Limb (tissue), 2 donors: ENCODE results near the gene BCL7C.
A peak's percentile ranks its signal among the peaks of the same experiment; 100 is the strongest.
"Not testable (repeated sequence)": the region's sequence is repeated elsewhere in the genome, so short reads cannot be mapped to it uniquely, and the experiment has no call there.

Experiments used
- DNase-seq, 2 donors: peaks; one replicate each; pipeline ENCODE4 v3.0.0-alpha.2; 2016; ENCODE audit errors: extremely low spot score in 2 of 2

Gene BCL7C

DNA sequence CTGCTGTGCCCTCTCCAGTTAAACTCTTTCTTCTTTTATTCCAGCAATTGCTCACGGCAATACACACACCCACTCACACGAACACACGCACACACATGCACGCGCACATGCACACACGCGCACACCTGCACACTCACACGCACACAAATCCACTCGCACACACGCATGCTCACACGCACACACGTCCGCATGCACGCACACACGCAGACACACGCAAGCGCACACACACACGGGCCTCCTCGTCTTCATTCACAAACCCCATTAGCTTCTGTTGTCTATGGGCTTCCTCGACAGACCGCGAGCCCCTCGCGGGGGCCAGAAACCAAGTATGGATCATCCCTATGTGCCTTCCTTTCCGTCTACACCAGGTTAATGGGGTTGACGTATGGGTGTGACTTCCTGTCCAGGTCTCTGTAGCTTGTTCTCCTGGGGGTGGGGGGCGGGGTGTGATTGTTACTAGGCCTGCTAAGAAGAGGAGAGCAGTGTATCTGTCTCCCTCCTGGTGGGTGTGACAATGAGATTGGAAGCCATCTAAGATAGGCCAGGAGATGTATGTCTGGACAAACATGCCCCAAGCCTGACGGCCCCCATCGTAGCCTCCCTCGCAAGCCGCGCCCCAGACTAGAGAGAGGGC, 1.9 kb upstream of the BCL7C start:
- DNase-seq: peak; percentile 26 to 62

GRCh38 chr16:30894540-30895368, 877 bp upstream of the BCL7C start:
- no peak for DNase-seq

- no peak for DNase-seq
Measured at GRCh38 chr16:30893417-30893743, 497 bp downstream of the BCL7C start.

- no peak for DNase-seq
Measured at GRCh38 chr16:30892670-30893416, 1.0 kb downstream of the BCL7C start.

DNA sequence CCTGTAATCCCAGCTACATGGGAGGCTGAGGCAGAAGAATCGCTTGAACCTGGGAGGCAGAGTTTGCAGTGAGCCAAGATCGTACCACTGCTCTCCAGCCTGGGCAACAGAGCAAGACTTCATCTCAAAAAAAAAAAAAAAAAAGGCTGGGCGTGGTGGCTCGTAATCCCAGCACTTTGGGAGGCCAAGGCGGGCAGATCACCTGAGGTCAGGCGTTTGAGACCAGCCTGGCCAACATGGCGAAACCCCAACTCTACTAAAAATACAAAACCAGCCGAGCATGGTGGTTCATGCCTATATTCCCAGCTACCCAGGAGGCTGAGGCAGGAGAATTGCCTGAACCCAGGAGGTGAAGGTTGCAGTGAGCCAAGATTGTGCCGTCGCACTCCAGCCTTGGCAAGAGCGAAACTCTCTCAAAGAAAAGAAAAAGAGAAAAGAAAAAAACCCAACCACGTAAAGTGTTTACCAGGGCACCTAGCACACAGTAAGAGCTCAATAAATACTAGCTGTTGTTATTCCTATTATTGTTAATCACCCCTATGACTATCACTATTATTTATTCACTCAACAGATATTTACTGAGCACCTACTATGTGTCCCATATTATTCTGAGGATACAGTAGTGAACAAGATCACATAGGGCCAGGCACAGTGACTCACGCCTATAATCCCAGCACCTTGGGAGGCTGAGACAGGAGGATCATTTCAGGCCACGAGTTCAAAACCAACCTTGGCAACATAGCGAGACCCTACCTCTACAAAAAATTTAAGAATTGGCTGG, 2.6 kb downstream of the BCL7C start:
- not testable (repeated sequence) for DNase-seq

DNA sequence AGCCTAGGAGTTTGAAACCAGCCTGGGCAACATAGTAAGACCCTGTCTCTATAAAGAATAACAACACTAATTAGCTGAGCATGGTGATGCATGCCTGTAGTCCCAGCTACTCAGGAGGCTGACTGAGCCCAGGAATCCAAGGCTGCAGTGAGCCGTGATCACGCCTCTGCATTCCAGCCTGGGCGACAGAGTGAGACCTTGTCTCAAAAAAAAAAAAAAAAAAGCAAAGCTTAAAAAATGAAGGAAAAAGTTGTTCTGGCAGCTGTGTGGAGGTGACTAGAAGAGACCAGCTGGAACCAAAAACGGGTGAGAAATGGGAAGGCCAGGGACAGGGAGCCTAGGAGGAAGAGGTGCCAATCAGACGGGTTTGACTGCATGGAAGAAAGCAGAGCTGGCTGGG, 4.2 kb downstream of the BCL7C start:
- no peak for DNase-seq

DNA sequence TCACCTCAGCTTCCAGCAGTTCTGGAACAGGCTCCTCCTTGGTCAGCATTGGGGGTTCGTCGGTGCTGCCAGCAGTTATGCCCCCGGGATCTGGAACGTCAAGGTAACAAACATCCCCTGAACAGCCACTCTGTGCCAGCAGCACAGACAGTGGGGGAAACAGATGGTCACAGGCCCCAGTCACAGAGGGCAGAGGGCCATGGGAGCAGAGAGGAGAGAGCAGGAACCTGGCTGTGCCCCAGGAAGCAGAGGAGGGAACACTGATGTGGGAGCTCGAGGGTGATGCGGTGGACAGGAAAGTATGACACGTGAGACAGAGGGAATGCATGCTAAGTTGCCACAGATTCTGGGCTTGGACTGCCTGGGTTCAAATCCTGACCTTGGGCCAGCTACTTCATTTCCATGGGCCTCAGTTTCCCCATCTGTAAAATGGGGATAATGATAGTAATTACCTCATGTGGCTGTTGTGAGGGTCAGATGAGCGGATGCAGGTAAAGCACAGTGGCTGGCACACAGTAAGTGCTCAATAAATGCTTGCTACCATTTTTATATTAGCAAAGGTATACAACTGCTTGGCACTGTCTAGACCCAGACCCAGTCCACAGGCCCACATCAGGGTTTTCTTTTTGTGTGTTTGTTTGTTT, 4.9 kb downstream of the BCL7C start:
- DNase-seq: no peak

GRCh38 chr16:30887927-30888326, 6.0 kb downstream of the BCL7C start:
- DNase-seq: no peak

- DNase-seq: no peak
Measured at GRCh38 chr16:30886145-30886544, 7.7 kb downstream of the BCL7C start.

GRCh38 chr16:30885196-30885595, 8.7 kb downstream of the BCL7C start:
- no peak for DNase-seq

DNA sequence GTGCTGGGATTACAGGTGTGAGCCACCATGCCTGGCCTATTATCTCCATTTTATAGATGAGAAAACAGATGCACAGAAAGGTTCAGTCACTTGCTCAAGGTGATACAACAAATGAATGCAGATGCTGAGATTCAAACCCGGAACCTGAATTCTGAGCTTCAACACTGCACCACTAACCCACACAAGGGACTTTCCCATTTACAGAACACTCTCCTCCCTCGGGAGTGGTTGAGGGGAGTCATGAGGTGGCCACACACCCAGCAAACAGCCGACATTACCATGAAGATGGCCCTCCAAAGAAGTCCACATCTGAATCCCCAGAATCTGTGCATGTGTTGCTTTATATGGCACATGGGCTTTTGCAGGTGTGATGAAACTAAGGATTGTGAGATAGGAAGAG, 9.1 kb downstream of the BCL7C start:
- DNase-seq: no peak

GRCh38 chr16:30882429-30883310, 11.2 kb downstream of the BCL7C start:
- DNase-seq: no peak

DNA sequence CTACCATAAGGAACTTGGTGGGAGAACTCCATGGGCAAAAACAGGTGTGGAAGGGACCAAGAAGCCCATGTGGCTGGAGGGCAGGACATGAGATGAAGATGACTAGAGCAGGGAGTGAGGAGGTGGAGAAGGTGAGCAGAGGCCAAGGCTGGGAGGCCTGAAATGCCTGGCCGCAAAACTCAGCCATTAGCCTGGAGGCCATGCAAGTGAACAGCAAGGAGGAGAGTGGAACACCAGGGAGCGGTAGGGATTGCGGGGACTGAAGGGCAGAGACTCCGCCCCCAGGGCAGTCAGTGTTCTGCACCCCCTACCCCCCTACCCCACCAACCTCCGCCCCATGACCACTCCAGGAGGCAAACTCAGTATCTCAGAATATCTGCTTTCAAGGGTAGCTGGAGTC, 17.0 kb downstream of the BCL7C start:
- DNase-seq: no peak

- peak; percentile 20 to 62 for DNase-seq
Measured at GRCh38 chr16:30875871-30876801, 17.7 kb downstream of the BCL7C start.

DNA sequence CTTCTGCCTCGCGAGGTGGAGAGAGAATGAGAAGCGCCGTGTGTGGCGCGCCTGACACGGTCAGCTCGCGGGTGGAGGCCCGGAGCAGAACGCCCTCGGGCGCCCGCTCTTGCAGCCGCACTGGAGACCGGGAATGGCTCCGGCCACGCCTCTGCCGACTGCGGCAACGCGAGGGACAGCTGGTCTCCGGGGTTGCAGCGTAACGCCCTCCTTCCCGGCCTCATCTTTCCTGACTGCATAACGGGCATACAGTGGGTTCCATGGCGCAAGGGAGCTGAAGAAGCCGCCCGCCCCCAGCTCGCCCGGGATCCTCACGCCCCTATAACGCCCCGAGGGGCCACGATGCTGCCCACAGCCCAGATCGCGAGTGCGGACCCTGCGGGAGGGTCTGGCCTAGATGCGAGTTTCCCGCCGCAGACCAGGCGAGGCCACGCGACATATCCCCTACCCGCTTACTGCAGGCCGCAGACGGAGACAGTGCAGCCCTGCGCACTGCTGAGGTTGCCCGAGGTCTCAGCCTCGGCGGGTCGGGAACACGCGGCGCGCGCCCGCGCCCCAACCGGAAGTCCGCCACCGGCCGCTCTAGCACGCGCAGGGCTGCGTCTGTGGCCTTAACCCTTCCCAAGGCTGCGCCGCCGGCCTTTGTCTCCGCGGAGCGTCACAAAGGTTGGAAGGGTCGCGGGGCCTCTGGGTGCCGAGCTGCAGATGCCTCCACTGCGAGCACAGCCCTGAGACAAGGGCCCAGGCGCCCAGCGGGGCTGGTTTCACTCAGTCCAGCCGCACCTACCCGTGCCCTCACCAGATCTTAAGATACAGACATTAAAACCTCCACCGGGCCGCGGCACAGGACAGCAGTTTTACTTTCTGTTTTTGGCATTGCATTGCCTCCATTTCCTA, 18.8 kb downstream of the BCL7C start:
- peak; percentile 90 to 96 for DNase-seq

DNA sequence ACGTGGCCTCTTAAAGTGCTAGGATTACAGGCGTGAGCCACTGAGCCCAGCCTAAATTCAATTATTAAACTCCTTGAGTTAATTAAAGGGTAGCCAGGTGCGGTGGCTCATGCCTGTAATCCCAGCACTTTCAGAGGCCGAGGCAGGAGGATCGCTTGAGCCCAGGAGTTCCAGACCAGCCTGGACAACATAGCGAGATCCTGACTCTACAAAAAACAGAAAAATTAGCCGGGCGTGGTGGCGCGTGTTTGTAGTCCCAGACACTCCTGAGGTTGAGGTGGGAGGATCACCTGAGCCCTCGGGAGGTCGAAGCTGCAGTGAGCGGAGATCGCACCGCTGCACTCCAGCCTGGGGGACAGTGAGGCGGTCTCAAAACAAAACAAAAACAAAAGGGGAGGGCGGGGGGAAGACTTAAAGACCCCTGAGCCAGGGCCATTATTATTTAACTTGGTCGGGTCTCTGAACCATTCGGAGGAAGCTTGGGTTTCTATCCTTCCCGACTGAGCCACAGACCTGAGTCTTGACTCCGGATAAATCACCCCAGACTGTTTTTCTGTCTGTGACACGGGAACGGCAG, 19.5 kb downstream of the BCL7C start:
- DNase-seq: no peak

DNA sequence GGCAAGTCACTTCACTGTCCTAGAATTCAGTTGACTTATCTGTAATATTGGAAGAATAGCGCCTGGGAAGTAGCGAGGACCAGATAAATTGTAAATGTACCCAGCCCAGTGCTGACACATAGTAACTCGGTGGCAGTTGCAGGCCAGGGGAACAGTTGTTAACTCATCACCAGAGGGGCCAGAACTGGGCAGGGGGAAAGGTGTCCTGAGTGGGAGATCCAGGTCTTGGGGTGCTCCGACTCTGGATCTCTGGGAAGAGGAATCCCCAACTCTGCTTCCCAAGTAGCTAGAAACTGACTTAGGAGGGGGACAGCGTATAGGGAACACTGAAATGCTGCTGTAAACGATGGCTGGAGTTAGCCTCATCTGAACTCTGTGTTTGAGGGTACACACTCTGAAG, 23.0 kb downstream of the BCL7C start:
- DNase-seq: no peak

DNA sequence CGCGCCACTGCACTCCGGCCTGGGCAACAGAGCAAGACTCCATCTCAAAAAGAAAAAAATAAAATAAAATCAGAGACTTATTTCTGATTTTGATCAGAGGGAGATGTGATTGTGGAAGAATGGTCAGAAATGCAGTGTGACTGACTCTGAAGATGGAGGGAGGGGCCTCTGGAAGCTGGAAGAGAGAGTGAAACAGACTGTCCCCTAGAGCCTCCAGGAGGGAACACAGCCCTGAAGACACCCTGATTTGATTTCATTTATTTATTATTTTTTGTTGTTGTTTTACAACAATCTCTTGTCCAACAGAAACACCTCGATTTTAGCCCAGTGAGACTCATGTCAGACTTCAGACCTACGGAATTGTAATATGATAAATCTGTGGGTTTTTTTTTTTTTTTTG, 26.1 kb downstream of the BCL7C start:
- no peak for DNase-seq
